CD8-positive, alpha-beta memory T cell (primary cell): ENCODE data around the gene BCL7B. TPM values are rescaled to one million over a fixed set of nuclear protein-coding genes. Genes with fewer than 3 reads are reported as not detected.
"Not testable (repeated sequence)": the region's sequence is repeated elsewhere in the genome, so short reads cannot be mapped to it uniquely, and the experiment has no call there.

Experiments
- CTCF ChIA-PET: fragments of 350-600 bp; sonication (Branson Sonifier 250); formaldehyde crosslinking; loops from one replicate; lab custom pipeline; 2021; ENCODE audit warnings: antibody characterized with exemption; lab: Charles Lee
- POLR2A ChIA-PET: fragments of 350-600 bp; sonication (Branson Sonifier 250); formaldehyde crosslinking; loops from one replicate; lab custom pipeline; 2021; ENCODE audit warnings: antibody characterized with exemption; lab: Charles Lee
- DNase-seq, 5 donors: peaks; one replicate each; pipeline versions ENCODE4 v3.0.0 to v3.0.0-alpha.2; 2020 to 2022; ENCODE audit warnings: mixed read lengths in 1 of 5
- H3K27ac ChIP-seq: one replicate; pipeline ENCODE4 v1.7.0; 2013; ENCODE audit warnings: low read depth, mild to moderate bottlenecking, low read length, moderate library complexity
- H3K27me3 ChIP-seq: 2 replicates; pipeline ENCODE4 v1.7.0; 2013; ENCODE audit warnings: low read length, mild to moderate bottlenecking; ENCODE audit not compliant: insufficient read depth, poor library complexity, severe bottlenecking
- H3K36me3 ChIP-seq: 2 replicates; pipeline ENCODE4 v1.7.0; 2013; ENCODE audit warnings: mild to moderate bottlenecking, low read length, moderate library complexity; ENCODE audit not compliant: insufficient read depth
- H3K4me1 ChIP-seq: 2 replicates; pipeline ENCODE4 v1.7.0; 2013; ENCODE audit warnings: mild to moderate bottlenecking, low read length, moderate library complexity; ENCODE audit not compliant: insufficient read depth
- H3K4me3 ChIP-seq: 2 replicates; pipeline ENCODE4 v1.7.0; 2013; ENCODE audit warnings: mild to moderate bottlenecking, low read length
- H3K9me3 ChIP-seq: 2 replicates; pipeline ENCODE4 v1.7.0; 2013; ENCODE audit warnings: mild to moderate bottlenecking, low read length
- H3K27ac Mint-ChIP-seq, 8 donors: one replicate each; pipeline ENCODE4 v1.8.0; 2020 to 2021; ENCODE audit warnings: mixed read lengths in 8 of 8, mild to moderate bottlenecking in 6 of 8, inconsistent platforms in 3 of 8, moderate library complexity in 3 of 8
- H3K27me3 Mint-ChIP-seq, 2 donors: one replicate each; pipeline ENCODE4 v1.8.0; 2020 to 2021; ENCODE audit warnings: mixed read lengths in 2 of 2, mild to moderate bottlenecking in 1 of 2, moderate library complexity in 1 of 2
- H3K36me3 Mint-ChIP-seq, 3 donors: one replicate each; pipeline ENCODE4 v1.8.0; 2020 to 2021; ENCODE audit warnings: mixed read lengths in 3 of 3, inconsistent platforms in 1 of 3, mild to moderate bottlenecking in 1 of 3
- H3K4me1 Mint-ChIP-seq, 3 donors: one replicate each; pipeline ENCODE4 v1.8.0; 2020 to 2021; ENCODE audit warnings: mixed read lengths in 3 of 3, inconsistent platforms in 1 of 3, mild to moderate bottlenecking in 1 of 3
- H3K4me3 Mint-ChIP-seq, 7 donors: one replicate each; pipeline ENCODE4 v1.8.0; 2020 to 2021; ENCODE audit warnings: mixed read lengths in 7 of 7, mild to moderate bottlenecking in 6 of 7, moderate library complexity in 4 of 7, inconsistent platforms in 2 of 7
- H3K9me3 Mint-ChIP-seq, 5 donors: one replicate each; pipeline ENCODE4 v1.8.0; 2020 to 2022; ENCODE audit warnings: mixed read lengths in 5 of 5, mild to moderate bottlenecking in 3 of 5, moderate library complexity in 2 of 5, inconsistent platforms in 1 of 5
- polyA plus RNA-seq: library from polyadenylated mRNA; unstranded; fragments of 300-500 nt; fragmentation: Illumina TruSeq; gene quantifications from one replicate; pipeline ENCODE4 v1.2.3, GENCODE V29; 2021
- total RNA-seq, 2 experiments: library from RNA; stranded (reverse); gene quantifications; one replicate each; pipeline ENCODE4 v1.2.3, GENCODE V29; 2021

BCL7B gene
- total and polyA plus RNA-seq, 3 experiments from 2014 or later = 68.9 to 101 (median 72.6) TPM

GRCh38 chr7:73530800-73531199 is 26.7 kb downstream of the BCL7B start:
- ChIA-PET CTCF (no interaction called here), POLR2A (no interaction called here)
- H3K4me3 Mint-ChIP-seq = no peak overlapping the region
- no peaks in the 10 kb centered on the region for H3K9me3 Mint-ChIP-seq
- H3K27ac ChIP-seq = no peak overlapping the region
- no peak overlapping the region for H3K4me3 ChIP-seq
- H3K9me3 ChIP-seq = no peaks in the 10 kb centered on the region
- H3K36me3 ChIP-seq = no peaks in the 10 kb centered on the region
- peaks cover 22% of the 10 kb centered on the region for H3K4me1 ChIP-seq
- no peak for DNase-seq
- peaks cover 0 to 1% of the 10 kb centered on the region in 2 donors for H3K27me3 Mint-ChIP-seq
- H3K4me1 Mint-ChIP-seq = peaks cover 14 to 19% (median 17%) of the 10 kb centered on the region in 3 donors
- H3K27ac Mint-ChIP-seq = no peak overlapping the region
- no peaks in the 10 kb centered on the region for H3K27me3 ChIP-seq
- peaks cover 0 to 8% (median 2%) of the 10 kb centered on the region in 3 donors for H3K36me3 Mint-ChIP-seq

GRCh38 chr7:73526896-73527821 is 30.3 kb downstream of the BCL7B start:
- Mint-ChIP-seq H3K36me3 (peaks cover 0 to 6% (median 0%) of the 10 kb centered on the region in 3 donors), H3K4me3 (peak overlapping the region; percentile 19 to 66 (median 57)), H3K27ac (peak overlapping the region; percentile 8 to 92 (median 80)), H3K27me3 (peaks cover 0 to 3% of the 10 kb centered on the region in 2 donors), H3K9me3 (no peaks in the 10 kb centered on the region), H3K4me1 (peaks cover 34 to 44% (median 41%) of the 10 kb centered on the region in 3 donors)
- Histone ChIP-seq H3K36me3 (no peaks in the 10 kb centered on the region), H3K4me3 (no peak overlapping the region), H3K4me1 (peaks cover 41% of the 10 kb centered on the region), H3K27me3 (no peaks in the 10 kb centered on the region), H3K27ac (no peak overlapping the region), H3K9me3 (no peaks in the 10 kb centered on the region)
- CTCF ChIA-PET = interaction anchor here (0.7 to 1.3 kb wide), 2 partner anchors 30 to 207 kb away, joined by 3 to 5 read pairs; partner anchors contain the start of gene BCL7B
- POLR2A ChIA-PET = interaction anchor here (0.6 to 1.1 kb wide), 2 partner anchors 51 to 79 kb away, joined by 3 read pairs; partner anchors contain the start of gene TBL2
- no peak for DNase-seq

- ChIA-PET POLR2A (interaction anchor here (1.2 kb wide), 1 partner anchor 31 kb away, joined by 4 read pairs; no protein-coding TSS in a partner anchor), CTCF (interaction anchor here (1.0 kb wide), 1 partner anchor 50 kb away, joined by 3 read pairs; no protein-coding TSS in a partner anchor)
- H3K36me3 ChIP-seq, H3K27ac ChIP-seq, H3K4me3 Mint-ChIP-seq, H3K4me3 ChIP-seq, H3K9me3 Mint-ChIP-seq, H3K9me3 ChIP-seq, DNase-seq, H3K27me3 Mint-ChIP-seq, H3K27me3 ChIP-seq, H3K36me3 Mint-ChIP-seq: not testable (repeated sequence)
- Mint-ChIP-seq H3K27ac (peak overlapping the region in 2 of 8 donors; percentile 41 to 80), H3K4me1 (peaks cover 36 to 46% (median 43%) of the 10 kb centered on the region in 3 donors)
- H3K4me1 ChIP-seq = peaks cover 41% of the 10 kb centered on the region
Observed at GRCh38 chr7:73526158-73526494, 31.4 kb downstream of the BCL7B start.

- peak within 1 kb of the TSS; percentile 97 to 100 (median 99) for H3K27ac Mint-ChIP-seq
- H3K27me3 ChIP-seq = no peaks in the 10 kb centered on the region
- no peaks in the 10 kb centered on the region for H3K9me3 Mint-ChIP-seq
- peak within 1 kb of the TSS; percentile 88 for H3K4me3 ChIP-seq
- peaks cover 0 to 34% (median 2%) of the 10 kb centered on the region in 3 donors for H3K36me3 Mint-ChIP-seq
- H3K4me1 Mint-ChIP-seq = peaks cover 64 to 71% (median 71%) of the 10 kb centered on the region in 3 donors
- no peaks in the 10 kb centered on the region for H3K9me3 ChIP-seq
- peak; percentile 92 to 98 (median 94) for DNase-seq
- CTCF ChIA-PET = interaction anchor here (1.3 to 4.2 kb wide), 6 partner anchors 10 to 212 kb away, joined by 3 to 29 read pairs (median 6); partner anchors contain the start of genes BCL7B and TBL2
- POLR2A ChIA-PET = interaction anchor here (0.6 to 4.0 kb wide), 9 partner anchors 10 to 695 kb away, joined by 3 to 62 read pairs (median 7); partner anchors contain the start of genes ABHD11, BCL7B, TBL2 and TYW1B
- peaks cover 0 to 3% of the 10 kb centered on the region in 2 donors for H3K27me3 Mint-ChIP-seq
- peaks cover 57% of the 10 kb centered on the region for H3K4me1 ChIP-seq
- peak within 1 kb of the TSS; percentile 93 to 100 (median 99) for H3K4me3 Mint-ChIP-seq
- peak within 1 kb of the TSS; percentile 87 for H3K27ac ChIP-seq
- peaks cover 3% of the 10 kb centered on the region for H3K36me3 ChIP-seq
Observed at GRCh38 chr7:73522105-73522872, 35.2 kb downstream of the BCL7B start, which contains the start of gene BAZ1B. Gene BAZ1B, minus strand, starts transcription at chr7:73522293. Its CDS starts 360 bp downstream, at chr7:73521933.

GRCh38 chr7:73521636-73522104 is 35.8 kb downstream of the BCL7B start:
- H3K4me1 Mint-ChIP-seq = peaks cover 62 to 70% (median 67%) of the 10 kb centered on the region in 3 donors
- Histone ChIP-seq H3K4me3 (peak overlapping the region; percentile 88), H3K36me3 (peaks cover 3% of the 10 kb centered on the region), H3K9me3 (no peaks in the 10 kb centered on the region), H3K4me1 (peaks cover 52% of the 10 kb centered on the region), H3K27me3 (no peaks in the 10 kb centered on the region), H3K27ac (peak overlapping the region; percentile 87)
- peaks cover 0 to 40% (median 4%) of the 10 kb centered on the region in 3 donors for H3K36me3 Mint-ChIP-seq
- peak overlapping the region; percentile 91 to 100 (median 96) for H3K4me3 Mint-ChIP-seq
- ChIA-PET CTCF (interaction anchor here (1.1 to 4.2 kb wide), 7 partner anchors 8 to 213 kb away, joined by 3 to 29 read pairs (median 5); partner anchors contain the start of genes BCL7B and TBL2), POLR2A (interaction anchor here (1.1 to 4.0 kb wide), 7 partner anchors 9 to 57 kb away, joined by 4 to 62 read pairs (median 7); partner anchors contain the start of genes BCL7B and TBL2)
- no peaks in the 10 kb centered on the region for H3K9me3 Mint-ChIP-seq
- peak overlapping the region in 3 of 8 donors; percentile 95 to 100 (median 98) for H3K27ac Mint-ChIP-seq
- H3K27me3 Mint-ChIP-seq = peaks cover 0 to 2% of the 10 kb centered on the region in 2 donors
- peak in 1 of 5 donors; percentile 45 for DNase-seq

GRCh38 chr7:73520673-73521635 is 36.5 kb downstream of the BCL7B start:
- H3K4me1 ChIP-seq = peaks cover 47% of the 10 kb centered on the region
- Mint-ChIP-seq H3K36me3 (peaks cover 0 to 44% (median 4%) of the 10 kb centered on the region in 3 donors), H3K9me3 (no peaks in the 10 kb centered on the region), H3K4me1 (peaks cover 62 to 69% (median 66%) of the 10 kb centered on the region in 3 donors), H3K27me3 (peaks cover 0 to 2% of the 10 kb centered on the region in 2 donors), H3K4me3 (peak overlapping the region; percentile 86 to 99 (median 93)), H3K27ac (peak overlapping the region; percentile 92 to 98 (median 95))
- no peak for DNase-seq
- ChIA-PET POLR2A (interaction anchor here (1.7 to 4.0 kb wide), 4 partner anchors 35 to 58 kb away, joined by 4 to 62 read pairs (median 22); partner anchors contain the start of genes BCL7B and TBL2), CTCF (interaction anchor here (1.1 to 4.2 kb wide), 4 partner anchors 9 to 214 kb away, joined by 3 to 29 read pairs (median 5); partner anchors contain the start of gene BCL7B)
- no peaks in the 10 kb centered on the region for H3K9me3 ChIP-seq
- H3K36me3 ChIP-seq = peaks cover 3% of the 10 kb centered on the region
- peak overlapping the region; percentile 87 for H3K27ac ChIP-seq
- no peaks in the 10 kb centered on the region for H3K27me3 ChIP-seq
- peak overlapping the region; percentile 42 for H3K4me3 ChIP-seq
